GM18499 (cell line): Measurements from ENCODE around the gene ELANE.
"Not testable (repeated sequence)": the region's sequence is repeated elsewhere in the genome, so short reads cannot be mapped to it uniquely, and the experiment has no call there.

ENCODE experiments used
- ATAC-seq: cut with Tn5 transposase; IDR thresholded peaks from one replicate; pipeline ENCODE4 v1.9.1; 2021; ENCODE audit warnings: moderate number of reproducible peaks; ENCODE audit not compliant: insufficient read depth, unreplicated experiment

Gene ELANE

DNA sequence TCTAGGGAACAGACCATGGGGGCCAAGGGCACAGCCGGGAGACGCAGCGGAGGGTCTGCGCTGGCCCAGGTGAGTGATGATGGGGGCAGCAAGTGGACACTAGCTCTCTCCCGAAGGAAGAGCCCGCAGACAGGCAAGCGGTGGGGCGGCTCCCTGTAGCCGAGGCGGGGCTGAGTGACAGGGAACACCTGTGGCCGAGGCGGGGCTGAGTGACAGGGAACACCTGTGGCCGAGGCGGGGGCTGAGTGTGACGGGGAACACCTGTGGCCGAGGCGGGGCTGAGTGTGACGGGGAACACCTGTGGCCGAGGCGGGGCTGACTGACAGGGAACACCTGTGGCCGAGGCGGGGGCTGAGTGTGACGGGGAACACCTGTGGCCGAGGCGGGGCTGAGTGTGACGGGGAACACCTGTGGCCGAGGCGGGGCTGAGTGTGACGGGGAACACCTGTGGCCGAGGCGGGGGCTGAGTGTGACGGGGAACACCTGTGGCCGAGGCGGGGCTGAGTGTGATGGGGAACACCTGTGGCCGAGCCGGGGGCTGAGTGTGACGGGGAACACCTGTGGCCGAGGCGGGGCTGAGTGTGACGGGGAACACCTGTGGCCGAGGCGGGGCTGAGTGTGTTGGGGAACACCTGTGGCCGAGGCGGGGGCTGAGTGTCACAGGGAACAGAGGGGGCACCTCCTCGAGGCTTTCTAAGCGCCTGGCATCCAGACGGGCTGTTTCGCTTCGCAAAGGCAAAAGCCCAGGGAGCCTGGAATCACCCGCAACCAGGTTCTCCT, 39.5 kb downstream of the ELANE start:
- not testable (repeated sequence) for ATAC-seq

- no peak for ATAC-seq
Measured at GRCh38 chr19:892243-892893, 40.3 kb downstream of the ELANE start.

DNA sequence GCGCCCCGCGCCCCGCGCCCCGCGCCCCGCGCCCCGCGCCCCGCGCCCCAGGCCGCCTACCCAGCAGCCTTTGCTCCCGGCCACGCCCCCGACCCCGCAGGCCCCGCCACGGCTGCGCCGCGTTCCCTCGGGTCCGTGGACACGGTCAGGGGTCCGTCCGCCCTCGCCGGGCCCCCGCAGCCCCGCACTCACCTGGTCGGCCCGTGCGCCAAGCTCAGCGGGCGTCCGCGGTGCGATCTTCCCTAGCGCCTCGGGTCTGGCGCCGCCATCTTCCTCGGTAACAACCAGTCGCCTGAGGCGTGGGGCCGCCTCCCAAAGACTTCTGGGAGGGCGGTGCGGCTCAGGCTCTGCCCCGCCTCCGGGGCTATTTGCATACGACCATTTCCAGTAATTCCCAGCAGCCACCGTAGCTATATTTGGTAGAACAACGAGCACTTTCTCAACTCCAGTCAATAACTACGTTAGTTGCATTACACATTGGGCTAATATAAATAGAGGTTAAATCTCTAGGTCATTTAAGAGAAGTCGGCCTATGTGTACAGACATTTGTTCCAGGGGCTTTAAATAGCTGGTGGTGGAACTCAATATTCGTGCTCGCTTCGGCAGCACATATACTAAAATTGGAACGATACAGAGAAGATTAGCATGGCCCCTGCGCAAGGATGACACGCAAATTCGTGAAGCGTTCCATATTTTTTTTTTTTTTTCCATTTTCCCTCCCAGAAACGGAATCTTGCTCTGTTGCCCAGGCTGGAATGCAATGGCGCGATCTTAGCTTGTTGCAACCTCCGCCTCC, 41.0 kb downstream of the ELANE start, which contains the start of the genes MED16 and RNU6-9:
Gene MED16 (minus strand): TSS at position 294 of the 796 bp plus-strand sequence. CDS start 2,056 bp downstream, outside the sequence.
Gene RNU6-9 (plus strand): TSS at position 591 of the 796 bp plus-strand sequence.
- peak; percentile 60 for ATAC-seq

DNA sequence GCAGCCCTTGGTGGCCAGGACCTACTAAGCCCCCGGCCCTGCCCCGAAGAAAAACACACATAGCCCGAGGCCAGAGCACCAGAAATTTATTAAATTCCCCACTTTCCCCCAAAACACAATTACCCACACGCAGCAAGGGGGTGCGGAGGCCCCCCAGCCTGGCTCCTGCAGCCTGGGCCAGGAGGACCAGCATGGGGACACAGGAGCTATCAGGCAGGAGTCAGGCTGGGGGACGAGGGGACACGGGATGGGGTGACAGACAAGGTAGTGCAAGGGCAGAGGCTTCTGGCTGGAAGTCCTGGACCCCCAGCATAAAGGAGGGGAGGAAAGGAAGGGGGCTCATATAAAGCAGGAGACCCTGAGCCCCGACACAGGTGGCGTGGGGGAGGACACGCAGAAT, 44.3 kb downstream of the ELANE start:
- no peak for ATAC-seq

DNA sequence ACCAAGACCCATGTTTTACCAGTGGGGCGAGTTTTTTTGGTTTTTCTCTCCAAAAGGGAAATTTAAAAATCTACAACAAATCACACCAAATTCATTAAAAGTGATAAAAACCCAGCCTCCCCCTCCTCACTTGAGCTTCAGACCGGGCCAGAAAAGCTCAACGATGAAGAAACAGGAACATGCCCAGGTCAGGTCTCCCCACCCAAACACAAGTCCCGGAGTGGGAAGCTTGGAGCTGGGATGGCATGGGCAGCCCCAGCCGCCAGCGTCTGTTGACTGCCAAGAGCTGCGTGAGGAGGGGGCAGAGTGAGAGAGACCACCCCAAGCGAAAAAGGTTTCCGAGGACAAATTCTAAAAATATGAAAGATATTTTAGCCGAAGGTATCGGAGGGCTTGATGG, 44.9 kb downstream of the ELANE start:
- ATAC-seq = no peak

DNA sequence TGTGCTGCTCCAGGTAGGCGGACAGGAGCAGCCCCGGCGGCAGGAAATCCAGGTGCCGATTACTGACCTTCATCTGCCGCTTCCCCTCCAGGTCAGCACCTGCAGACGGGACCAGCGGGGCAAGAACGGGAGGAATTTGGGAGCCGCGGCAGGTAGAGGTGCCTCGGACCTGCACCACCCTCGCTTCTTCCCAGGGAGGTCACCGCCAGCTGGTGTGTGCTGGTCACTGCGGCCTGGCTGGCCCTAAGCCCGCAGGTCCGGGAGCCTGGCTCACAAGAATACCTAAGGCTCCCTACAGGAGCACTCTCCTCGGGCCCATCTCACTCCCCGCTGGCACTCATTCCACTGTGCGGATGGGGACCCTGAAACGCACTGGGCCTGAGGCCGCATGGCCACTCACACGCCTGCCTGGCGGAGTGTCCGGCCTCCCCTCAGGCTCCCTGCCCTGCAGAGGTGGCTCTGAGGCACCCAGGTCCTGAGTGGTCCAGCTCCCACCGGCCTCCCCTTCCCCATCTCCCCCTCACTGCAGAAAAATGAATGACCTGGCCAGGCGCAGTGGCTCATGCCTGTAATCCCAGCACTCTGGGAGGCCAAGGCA, 45.4 kb downstream of the ELANE start:
- ATAC-seq = no peak

- ATAC-seq = no peak
Measured at GRCh38 chr19:898663-899062, 46.6 kb downstream of the ELANE start.

DNA sequence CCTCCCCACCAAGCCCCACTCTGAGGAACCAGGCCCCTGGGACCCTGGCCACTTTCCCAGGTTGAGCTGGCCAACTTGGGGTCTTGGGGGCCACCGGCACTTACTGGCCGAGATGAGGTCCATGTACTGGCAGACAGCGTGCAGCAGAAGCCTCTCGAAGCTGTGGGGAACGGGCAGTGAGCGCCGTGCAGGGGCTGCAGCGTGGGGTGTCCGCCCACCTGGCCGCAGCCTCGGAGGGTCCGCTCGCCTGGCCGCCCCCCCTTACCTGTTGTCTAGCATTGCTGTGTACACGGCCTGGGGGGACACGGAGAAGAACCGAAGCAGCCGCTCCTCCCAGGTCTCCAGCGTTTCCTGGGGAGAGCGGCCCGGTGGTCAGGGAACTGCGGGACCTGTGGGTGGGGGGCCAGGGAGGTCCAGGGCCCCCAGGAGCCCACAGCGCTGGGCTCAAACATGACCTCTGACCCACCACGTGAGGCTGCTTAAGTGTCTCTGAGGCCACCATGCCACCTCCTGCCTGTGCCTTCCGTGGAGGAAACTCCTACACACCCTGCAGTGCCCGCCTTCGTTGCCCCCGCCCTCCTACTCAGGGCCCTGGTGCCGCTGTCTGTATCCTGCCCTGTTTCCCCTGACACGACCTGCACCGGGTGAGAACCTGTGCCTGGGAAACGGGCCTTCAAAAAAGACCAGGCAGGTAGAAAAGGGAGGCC, 47.4 kb downstream of the ELANE start:
- no peak for ATAC-seq

GRCh38 chr19:900043-900301, 47.9 kb downstream of the ELANE start:
- ATAC-seq = no peak

DNA sequence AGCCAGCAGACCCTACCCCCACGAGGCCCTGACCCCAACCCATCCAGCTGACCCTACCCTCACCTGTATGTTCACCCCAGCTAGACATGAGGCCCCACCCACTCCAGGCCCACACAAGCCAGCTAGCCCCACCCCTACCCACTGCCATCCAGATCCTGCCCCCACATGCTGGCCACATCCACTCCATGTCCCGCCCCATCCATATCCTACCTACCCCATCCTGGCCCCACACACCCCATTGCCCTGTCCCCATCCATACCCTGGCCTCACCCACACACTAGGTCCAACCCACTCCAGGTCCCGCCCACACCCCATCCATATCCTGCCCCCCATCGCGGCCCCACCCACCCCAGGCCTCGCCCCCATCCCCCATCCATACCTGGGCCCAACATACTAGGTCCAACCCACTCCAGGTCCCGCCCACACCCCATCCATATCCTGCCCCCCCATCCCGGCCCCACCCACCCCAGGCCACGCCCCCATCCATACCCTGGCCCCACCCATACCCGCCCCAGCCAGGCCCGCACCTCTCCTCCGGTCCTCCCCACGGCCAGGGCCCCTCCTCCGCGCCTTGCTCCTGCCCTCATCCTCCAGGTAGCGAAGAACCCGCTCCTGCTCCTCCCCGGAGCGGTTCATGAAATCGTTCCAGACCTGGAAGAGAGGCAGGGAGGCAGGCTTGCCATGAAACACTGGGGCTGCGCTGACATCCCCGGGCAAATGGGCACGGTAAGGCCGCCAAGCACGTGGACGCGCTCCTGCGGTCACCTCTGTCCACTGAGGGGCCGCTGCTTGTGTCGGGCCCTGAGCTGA, 48.4 kb downstream of the ELANE start:
- no peak for ATAC-seq

- ATAC-seq = no peak
Measured at GRCh38 chr19:901216-902092, 49.4 kb downstream of the ELANE start.

DNA sequence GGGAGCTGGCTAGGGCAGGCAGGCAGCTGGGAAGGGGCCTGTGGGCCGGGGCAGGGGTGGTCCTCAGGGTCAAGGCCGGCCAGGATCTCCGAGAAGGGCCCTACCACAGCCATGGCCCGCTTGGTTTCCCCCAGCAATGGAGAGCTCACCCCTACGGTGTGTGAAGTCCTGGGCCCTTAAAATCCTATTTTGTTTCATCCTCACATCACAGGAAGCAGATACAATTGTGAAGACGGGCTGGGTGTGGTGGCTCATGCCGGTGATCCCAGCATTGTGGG, 49.9 kb downstream of the ELANE start:
- no peak for ATAC-seq

DNA sequence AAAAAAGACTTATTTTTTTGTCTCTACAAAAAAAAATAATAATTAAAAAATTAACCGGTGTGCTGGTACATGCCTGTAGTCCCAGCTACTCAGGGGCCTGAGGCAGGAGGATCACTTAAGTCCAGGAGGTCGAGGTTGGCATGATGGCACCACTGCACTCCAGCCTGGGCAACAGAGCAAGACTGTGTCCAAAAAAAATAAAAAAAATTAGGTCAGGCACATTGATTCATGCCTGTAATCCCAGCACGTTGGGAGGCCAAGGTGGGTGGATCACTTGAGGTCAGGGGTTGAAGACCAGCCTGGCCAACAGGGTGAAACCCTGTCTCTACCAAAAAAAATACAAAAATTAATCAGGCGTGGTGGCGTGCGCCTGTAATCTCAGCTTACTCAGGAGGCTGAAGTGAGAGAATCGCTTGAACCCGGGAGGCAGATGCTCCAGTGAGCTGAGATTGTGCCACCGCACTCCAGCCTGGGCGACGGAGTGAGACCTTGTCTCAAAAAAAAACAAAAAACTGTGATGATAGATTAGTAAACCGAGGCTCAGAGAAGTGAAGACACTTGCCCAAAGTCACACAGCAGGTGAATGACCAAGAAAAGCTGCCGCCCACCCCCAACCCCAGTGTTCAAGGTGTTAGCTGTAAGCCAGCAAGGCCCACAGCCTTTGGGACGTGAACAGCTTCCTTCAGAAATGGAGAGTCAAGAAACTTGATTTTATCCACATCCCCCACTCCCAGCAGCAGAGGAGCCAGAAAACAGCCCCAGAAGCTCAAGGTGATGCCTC, 50.5 kb downstream of the ELANE start:
- no peak for ATAC-seq

DNA sequence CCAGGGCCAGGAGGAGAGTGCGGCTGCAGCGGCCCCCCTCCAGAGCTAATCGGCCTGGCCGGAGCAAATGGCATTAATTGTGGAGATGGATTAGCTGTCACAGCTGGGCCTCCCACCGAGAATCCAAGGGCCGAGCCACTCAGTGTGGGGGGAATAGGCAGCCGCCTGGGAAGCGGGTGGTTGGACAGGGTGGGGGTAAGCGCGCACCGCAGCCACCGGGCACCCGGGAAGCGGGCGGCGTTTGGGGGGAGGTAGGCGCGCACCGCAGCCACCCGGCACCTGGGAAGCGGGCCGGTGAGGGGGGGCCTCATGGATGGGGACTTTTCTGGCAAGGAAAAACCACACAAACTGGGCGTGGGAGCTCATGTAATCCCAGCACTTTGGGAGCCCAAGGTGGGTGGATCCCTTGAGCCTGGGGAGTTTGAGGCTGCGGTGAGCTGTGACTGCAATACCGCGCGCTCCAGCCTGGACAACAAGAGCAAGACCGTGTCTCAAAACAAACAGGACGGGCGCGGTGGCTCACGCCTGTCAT, 51.2 kb downstream of the ELANE start:
- ATAC-seq = no peak

DNA sequence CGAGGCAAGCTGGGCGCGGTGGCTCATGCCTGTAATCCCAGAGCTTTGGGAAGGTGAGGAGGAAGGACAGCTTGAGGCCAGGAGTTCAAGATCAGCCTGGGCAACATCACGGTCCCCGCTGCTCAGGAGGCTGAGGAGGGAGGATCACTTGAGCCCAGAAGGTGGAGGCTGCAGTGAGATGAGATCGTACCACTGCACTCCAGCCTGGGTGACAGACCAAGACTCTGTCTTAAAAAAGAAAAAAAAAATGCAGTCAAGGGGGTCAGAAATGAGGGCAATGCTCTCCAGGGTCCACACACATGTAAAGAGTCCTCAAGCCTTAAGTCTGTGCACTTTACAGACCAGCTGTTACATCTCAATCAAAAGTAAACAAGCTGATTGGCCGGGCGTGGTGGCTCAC, 52.4 kb downstream of the ELANE start:
- ATAC-seq = no peak
